SK-N-MC (cell line): ENCODE measurements around the gene TESPA1.

ENCODE experiments used
- EZH2 ChIP-seq: fragments of 200-600 bp; sonication (generic); IDR thresholded peaks from one replicate; pipeline ENCODE4 v1.6.1; 2017; ENCODE audit warnings: antibody characterized with exemption
- FOXP2 ChIP-seq: optimal IDR thresholded peaks from 2 replicates; pipeline ENCODE3; 2011; ENCODE audit warnings: mild to moderate bottlenecking, moderate library complexity; ENCODE audit not compliant: insufficient read depth; ENCODE audit errors: extremely low read length, control extremely low read depth
- POLR2AphosphoS5 ChIP-seq: IDR thresholded peaks from 2 replicates; pipeline ENCODE4 v1.6.1; 2012; ENCODE audit warnings: mild to moderate bottlenecking, low read depth, low read length, borderline replicate concordance

DNA sequence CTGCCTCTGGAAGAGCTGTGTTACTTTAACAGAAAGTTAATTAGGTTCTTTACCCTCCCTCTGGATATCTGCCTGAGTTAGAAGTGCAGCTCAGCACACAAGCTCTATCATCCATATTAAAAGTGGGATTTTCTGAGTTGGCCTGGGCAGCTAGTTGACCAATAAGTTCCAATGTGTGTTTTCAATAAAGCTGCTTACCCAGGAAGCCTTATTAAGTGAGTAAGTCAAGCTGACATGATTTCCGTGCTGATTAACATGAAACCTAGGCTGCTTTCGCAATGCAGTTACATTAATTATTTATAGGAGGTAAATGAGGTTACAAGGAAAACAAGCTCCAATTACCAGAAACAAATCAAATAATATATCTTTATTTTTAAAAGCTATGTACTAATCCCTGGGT, 40.0 kb upstream of the TESPA1 start:
- TF ChIP-seq EZH2 (no peak), POLR2AphosphoS5 (no peak), FOXP2 (no peak)
